DMS 273 treated with DMSO at 0.1 percent for 48 hours (cell line): ENCODE data around the gene TRIM47.

Experiments used
- DNase-seq: peaks from one replicate; lab custom pipeline; 2025; lab: John Stamatoyannopoulos, UW

Gene TRIM47

GRCh38 chr17:75831032-75831571, 47.3 kb downstream of the TRIM47 start:
- DNase-seq: no peak

- DNase-seq: no peak
Observed at GRCh38 chr17:75830164-75831031, 48.0 kb downstream of the TRIM47 start.

DNA sequence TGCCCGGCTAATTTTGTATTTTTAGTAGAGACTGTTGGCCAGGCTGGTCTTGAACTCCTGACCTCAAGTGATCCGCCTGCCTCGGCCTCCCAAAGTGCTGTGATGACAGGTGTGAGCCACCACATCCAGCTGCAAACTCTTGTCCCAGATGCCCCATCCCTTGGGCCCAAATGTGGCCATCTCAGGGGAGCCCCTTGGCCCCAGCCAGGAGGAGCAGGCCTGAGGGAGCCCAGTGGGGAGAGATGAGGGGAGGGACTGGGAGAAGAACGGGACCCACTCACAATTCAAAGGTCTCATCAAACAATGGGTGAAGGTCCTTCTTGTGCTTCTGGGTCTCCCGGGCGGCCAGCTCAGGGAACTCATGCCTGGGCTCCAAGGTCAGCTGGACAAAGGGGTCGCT, 48.6 kb downstream of the TRIM47 start:
- DNase-seq: no peak

- DNase-seq: no peak
Observed at GRCh38 chr17:75828741-75829140, 49.6 kb downstream of the TRIM47 start.

GRCh38 chr17:75828076-75828400, 50.3 kb downstream of the TRIM47 start:
- DNase-seq: no peak

- DNase-seq: peak; percentile 92
Observed at GRCh38 chr17:75827308-75828075, 50.9 kb downstream of the TRIM47 start.

GRCh38 chr17:75826561-75827307, 51.6 kb downstream of the TRIM47 start:
- no peak for DNase-seq

GRCh38 chr17:75825748-75826370, 52.5 kb downstream of the TRIM47 start:
- no peak for DNase-seq

GRCh38 chr17:75825149-75825552, 53.2 kb downstream of the TRIM47 start:
- DNase-seq: no peak

DNA sequence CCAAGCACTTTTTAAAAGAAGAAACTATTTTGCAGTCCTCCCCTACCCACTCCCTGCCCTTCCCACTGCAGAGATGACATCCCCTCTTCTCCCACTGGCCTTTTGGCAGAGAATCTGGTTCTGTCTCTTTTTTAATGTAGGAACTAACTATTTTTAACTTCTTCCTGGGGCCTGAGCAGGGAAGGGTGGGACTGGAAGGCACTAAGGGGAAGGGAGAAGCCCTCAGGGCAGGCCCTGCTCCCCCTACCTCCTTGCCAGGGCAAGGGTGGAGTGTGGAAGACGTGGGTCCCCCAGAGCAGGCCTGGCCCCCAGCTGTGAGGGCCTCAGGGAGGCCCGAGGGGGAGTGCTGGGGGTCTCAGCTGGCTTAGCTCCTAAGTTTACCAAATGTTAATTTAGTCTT, 53.7 kb downstream of the TRIM47 start:
- no peak for DNase-seq
